HepG2 (cell line): Measurements from ENCODE around the gene SYN1. TPM values are rescaled to one million over a fixed set of nuclear protein-coding genes. Genes with fewer than 3 reads are reported as not detected.
A peak's percentile ranks its signal among the peaks of the same experiment; 100 is the strongest.

Experiments used
- BHLHE40 ChIP-seq: IDR thresholded peaks from 2 replicates; pipeline ENCODE4 v1.6.1; 2011; ENCODE audit warnings: low read length, improper control_type of control experiment
- CHD2 ChIP-seq: IDR thresholded peaks from 2 replicates; pipeline ENCODE4 v1.6.1; 2011; ENCODE audit warnings: low read depth, low read length, improper control_type of control experiment
- EHMT2 ChIP-seq: fragments of 200-600 bp; sonication (generic); IDR thresholded peaks from 2 replicates; pipeline ENCODE4 v1.7.0; 2017; ENCODE audit warnings: antibody characterized with exemption, low read depth, low read length, borderline replicate concordance
- FOXA1 ChIP-seq, 2 experiments: fragments of 450-650 bp in 1 of 2; sonication (generic) in 1 of 2; formaldehyde crosslinking in 1 of 2; IDR thresholded peaks; 2 replicates each; pipeline versions ENCODE4 v1.4.0 to v1.6.1; 2016 to 2020; ENCODE audit warnings: missing genetic modification reagents in 1 of 2
- IRX3 ChIP-seq: sonication (generic); formaldehyde crosslinking; IDR thresholded peaks from 2 replicates; pipeline ENCODE4 v1.8.1; 2023; ENCODE audit warnings: mild to moderate bottlenecking, low read depth, missing genetic modification reagents, borderline replicate concordance
- KLF12 ChIP-seq: sonication (generic); formaldehyde crosslinking; IDR thresholded peaks from 2 replicates; pipeline ENCODE4 v1.4.0; 2020; ENCODE audit warnings: missing genetic modification reagents, borderline replicate concordance
- KLF9 ChIP-seq: IDR thresholded peaks from 2 replicates; pipeline ENCODE4 v1.6.1; 2016; ENCODE audit warnings: low read depth
- MTF1 ChIP-seq: sonication (generic); formaldehyde crosslinking; IDR thresholded peaks from 2 replicates; pipeline ENCODE4 v1.5.0; 2020; ENCODE audit warnings: missing genetic modification reagents
- RBM39 ChIP-seq: fragments of 200-400 bp; formaldehyde crosslinking; IDR thresholded peaks from one replicate; pipeline ENCODE4 v1.6.1; 2018; ENCODE audit warnings: antibody characterized with exemption, mild to moderate bottlenecking, low read depth, low read length; ENCODE audit not compliant: poor library complexity, severe bottlenecking
- SMAD1 ChIP-seq: sonication (generic); formaldehyde crosslinking; IDR thresholded peaks from 2 replicates; pipeline ENCODE4 v1.4.0; 2020; ENCODE audit warnings: missing genetic modification reagents, low read depth, mild to moderate bottlenecking, borderline replicate concordance
- SNAI1 ChIP-seq: sonication (generic); formaldehyde crosslinking; IDR thresholded peaks from 2 replicates; pipeline ENCODE4 v1.5.0; 2020; ENCODE audit warnings: mild to moderate bottlenecking, missing genetic modification reagents, borderline replicate concordance
- YY1 ChIP-seq: IDR thresholded peaks from 2 replicates; pipeline ENCODE4 v1.6.1; 2011; ENCODE audit warnings: low read length, low read depth, moderate library complexity, mild to moderate bottlenecking; ENCODE audit not compliant: insufficient read depth, insufficient replicate concordance
- ZC3H4 ChIP-seq: sonication (generic); formaldehyde crosslinking; IDR thresholded peaks from 2 replicates; pipeline ENCODE4 v1.4.0; 2020; ENCODE audit warnings: missing genetic modification reagents, borderline replicate concordance
- ZNF160 ChIP-seq: sonication (generic); formaldehyde crosslinking; IDR thresholded peaks from 2 replicates; pipeline ENCODE4 v1.8.0; 2022; ENCODE audit warnings: mild to moderate bottlenecking, inconsistent platforms, missing genetic modification reagents
- ZNF282 ChIP-seq: fragments of 450-650 bp; IDR thresholded peaks from 2 replicates; pipeline ENCODE4 v1.6.1; 2018; ENCODE audit not compliant: partially characterized antibody
- ZNF333 ChIP-seq: sonication (generic); formaldehyde crosslinking; IDR thresholded peaks from 2 replicates; pipeline ENCODE4 v1.4.0; 2020; ENCODE audit warnings: mild to moderate bottlenecking, missing genetic modification reagents, borderline replicate concordance
- ZNF451 ChIP-seq: sonication (generic); formaldehyde crosslinking; IDR thresholded peaks from 2 replicates; pipeline ENCODE4 v1.5.0; 2020; ENCODE audit warnings: mild to moderate bottlenecking, missing genetic modification reagents
- ZNF577 ChIP-seq: sonication (generic); formaldehyde crosslinking; IDR thresholded peaks from 2 replicates; pipeline ENCODE4 v1.4.0; 2020; ENCODE audit warnings: mild to moderate bottlenecking, low read depth, missing genetic modification reagents, borderline replicate concordance
- ZNF850 ChIP-seq: sonication (generic); formaldehyde crosslinking; conservative IDR thresholded peaks from 2 replicates; pipeline ENCODE4 v1.9.0; 2021; ENCODE audit warnings: mild to moderate bottlenecking, missing genetic modification reagents
- polyA plus RNA-seq, 8 experiments: library from polyadenylated mRNA; depleted of rRNA in 3 of 8; stranded (reverse) in 7 of 8; unstranded in 1 of 8; fragments of >200 nt; fragmentation: Illumina TruSeq in 4 of 8; extraction: Trizol in 4 of 8; gene quantifications; 2 replicates each; pipeline versions ENCODE4 v1.2.1 to v1.2.3, GENCODE V29; 2011 to 2016; ENCODE audit warnings: low read depth in 4 of 8, missing spikeins in 1 of 8, mixed read lengths in 1 of 8; ENCODE audit not compliant: insufficient read depth in 1 of 8
- total RNA-seq, 5 experiments: library from RNA; depleted of rRNA; stranded (reverse); fragments of >200 nt; fragmentation: Illumina TruSeq; extraction: Trizol; gene quantifications; 2 replicates each; pipeline ENCODE4 v1.2.3, GENCODE V29; 2016; ENCODE audit warnings: low read depth in 1 of 5
- TF ChIP-seq, protein P1 (sequence below): fragments of 450-650 bp; IDR thresholded peaks from 2 replicates; pipeline ENCODE4 v1.6.1; 2017
- TF ChIP-seq, protein P2 (sequence below): sonication (generic); formaldehyde crosslinking; IDR thresholded peaks from 2 replicates; pipeline ENCODE4 v1.5.1; 2020; ENCODE audit warnings: mild to moderate bottlenecking, missing genetic modification reagents, moderate library complexity
- TF ChIP-seq, protein P3 (sequence below): sonication (generic); formaldehyde crosslinking; IDR thresholded peaks from 2 replicates; pipeline ENCODE4 v1.4.0; 2020; ENCODE audit warnings: missing genetic modification reagents
- TF ChIP-seq, protein P4 (sequence below): sonication (generic); formaldehyde crosslinking; IDR thresholded peaks from 2 replicates; pipeline ENCODE4 v1.9.0; 2021; ENCODE audit warnings: missing genetic modification reagents, borderline replicate concordance

SYN1 gene
- total and polyA plus RNA-seq, 2 of the 13 experiments (the other 11 are each of a cell fraction or from before 2014, with no cell fraction given) = not detected

DNA sequence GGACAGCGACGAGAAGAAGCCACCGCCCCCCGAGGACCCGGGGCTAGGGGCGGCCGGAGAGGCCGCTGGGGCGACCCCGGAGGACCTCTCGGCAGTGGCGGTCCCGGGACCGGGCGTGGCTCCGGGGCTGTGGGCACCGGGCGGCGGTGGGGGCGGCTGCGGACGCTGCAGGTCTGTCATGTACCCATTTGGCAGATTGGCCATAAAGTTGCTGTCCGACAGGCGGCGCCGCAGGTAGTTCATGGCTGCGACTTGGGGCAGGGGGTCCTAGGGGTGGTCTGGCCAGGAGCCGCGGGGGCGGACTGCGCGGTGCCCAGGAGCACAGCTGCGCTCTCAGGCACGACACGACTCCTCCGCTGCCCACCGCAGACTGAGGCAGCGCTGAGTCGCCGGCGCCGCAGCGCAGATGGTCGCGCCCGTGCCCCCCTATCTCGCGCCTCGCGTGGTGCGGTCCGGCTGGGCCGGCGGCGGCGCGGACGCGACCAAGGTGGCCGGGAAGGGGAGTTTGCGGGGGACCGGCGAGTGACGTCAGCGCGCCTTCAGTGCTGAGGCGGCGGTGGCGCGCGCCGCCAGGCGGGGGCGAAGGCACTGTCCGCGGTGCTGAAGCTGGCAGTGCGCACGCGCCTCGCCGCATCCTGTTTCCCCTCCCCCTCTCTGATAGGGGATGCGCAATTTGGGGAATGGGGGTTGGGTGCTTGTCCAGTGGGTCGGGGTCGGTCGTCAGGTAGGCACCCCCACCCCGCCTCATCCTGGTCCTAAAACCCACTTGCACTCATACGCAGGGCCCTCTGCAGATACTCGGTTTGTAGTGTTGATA lies at the start of gene SYN1 (continued):
- TF ChIP-seq ZNF850 (no peak), BHLHE40 (peak; percentile 89), SMAD1 (CRISPR knock-in tag) (no peak), ZNF577 (CRISPR knock-in tag) (no peak), RBM39 (no peak), SNAI1 (no peak), ZNF451 (CRISPR knock-in tag) (0 out of 2 replicates have a peak, but pooled peaks have one; percentile 33), KLF12 (CRISPR knock-in tag) (no peak), MTF1 (CRISPR knock-in tag) (no peak), CHD2 (no peak), IRX3 (CRISPR knock-in tag) (no peak), ZC3H4 (CRISPR knock-in tag) (no peak), ZNF333 (CRISPR knock-in tag) (0 out of 2 replicates have a peak, but pooled peaks have one; percentile 58), KLF9 (no peak), FOXA1 (IDR thresholded peaks at IDR 0.05) (no peak), FOXA1 (CRISPR knock-in tag; IDR thresholded peaks at IDR 0.05) (no peak), ZNF160 (CRISPR knock-in tag) (peak; percentile 27; the same call in 1 of the 2 replicates), ZNF282 (no peak), YY1 (no peak), EHMT2 (0 out of 2 replicates have a peak, but pooled peaks have one; percentile 71)
- TF ChIP-seq, protein P1, sequence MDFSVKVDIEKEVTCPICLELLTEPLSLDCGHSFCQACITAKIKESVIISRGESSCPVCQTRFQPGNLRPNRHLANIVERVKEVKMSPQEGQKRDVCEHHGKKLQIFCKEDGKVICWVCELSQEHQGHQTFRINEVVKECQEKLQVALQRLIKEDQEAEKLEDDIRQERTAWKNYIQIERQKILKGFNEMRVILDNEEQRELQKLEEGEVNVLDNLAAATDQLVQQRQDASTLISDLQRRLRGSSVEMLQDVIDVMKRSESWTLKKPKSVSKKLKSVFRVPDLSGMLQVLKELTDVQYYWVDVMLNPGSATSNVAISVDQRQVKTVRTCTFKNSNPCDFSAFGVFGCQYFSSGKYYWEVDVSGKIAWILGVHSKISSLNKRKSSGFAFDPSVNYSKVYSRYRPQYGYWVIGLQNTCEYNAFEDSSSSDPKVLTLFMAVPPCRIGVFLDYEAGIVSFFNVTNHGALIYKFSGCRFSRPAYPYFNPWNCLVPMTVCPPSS = no peak
- TF ChIP-seq, protein P2, sequence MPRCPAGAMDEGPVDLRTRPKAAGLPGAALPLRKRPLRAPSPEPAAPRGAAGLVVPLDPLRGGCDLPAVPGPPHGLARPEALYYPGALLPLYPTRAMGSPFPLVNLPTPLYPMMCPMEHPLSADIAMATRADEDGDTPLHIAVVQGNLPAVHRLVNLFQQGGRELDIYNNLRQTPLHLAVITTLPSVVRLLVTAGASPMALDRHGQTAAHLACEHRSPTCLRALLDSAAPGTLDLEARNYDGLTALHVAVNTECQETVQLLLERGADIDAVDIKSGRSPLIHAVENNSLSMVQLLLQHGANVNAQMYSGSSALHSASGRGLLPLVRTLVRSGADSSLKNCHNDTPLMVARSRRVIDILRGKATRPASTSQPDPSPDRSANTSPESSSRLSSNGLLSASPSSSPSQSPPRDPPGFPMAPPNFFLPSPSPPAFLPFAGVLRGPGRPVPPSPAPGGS = peak; percentile 73; the same call in 1 of the 2 replicates
- TF ChIP-seq, protein P3, sequence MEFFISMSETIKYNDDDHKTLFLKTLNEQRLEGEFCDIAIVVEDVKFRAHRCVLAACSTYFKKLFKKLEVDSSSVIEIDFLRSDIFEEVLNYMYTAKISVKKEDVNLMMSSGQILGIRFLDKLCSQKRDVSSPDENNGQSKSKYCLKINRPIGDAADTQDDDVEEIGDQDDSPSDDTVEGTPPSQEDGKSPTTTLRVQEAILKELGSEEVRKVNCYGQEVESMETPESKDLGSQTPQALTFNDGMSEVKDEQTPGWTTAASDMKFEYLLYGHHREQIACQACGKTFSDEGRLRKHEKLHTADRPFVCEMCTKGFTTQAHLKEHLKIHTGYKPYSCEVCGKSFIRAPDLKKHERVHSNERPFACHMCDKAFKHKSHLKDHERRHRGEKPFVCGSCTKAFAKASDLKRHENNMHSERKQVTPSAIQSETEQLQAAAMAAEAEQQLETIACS (CRISPR knock-in tag) = peak; percentile 86
- TF ChIP-seq, protein P4, sequence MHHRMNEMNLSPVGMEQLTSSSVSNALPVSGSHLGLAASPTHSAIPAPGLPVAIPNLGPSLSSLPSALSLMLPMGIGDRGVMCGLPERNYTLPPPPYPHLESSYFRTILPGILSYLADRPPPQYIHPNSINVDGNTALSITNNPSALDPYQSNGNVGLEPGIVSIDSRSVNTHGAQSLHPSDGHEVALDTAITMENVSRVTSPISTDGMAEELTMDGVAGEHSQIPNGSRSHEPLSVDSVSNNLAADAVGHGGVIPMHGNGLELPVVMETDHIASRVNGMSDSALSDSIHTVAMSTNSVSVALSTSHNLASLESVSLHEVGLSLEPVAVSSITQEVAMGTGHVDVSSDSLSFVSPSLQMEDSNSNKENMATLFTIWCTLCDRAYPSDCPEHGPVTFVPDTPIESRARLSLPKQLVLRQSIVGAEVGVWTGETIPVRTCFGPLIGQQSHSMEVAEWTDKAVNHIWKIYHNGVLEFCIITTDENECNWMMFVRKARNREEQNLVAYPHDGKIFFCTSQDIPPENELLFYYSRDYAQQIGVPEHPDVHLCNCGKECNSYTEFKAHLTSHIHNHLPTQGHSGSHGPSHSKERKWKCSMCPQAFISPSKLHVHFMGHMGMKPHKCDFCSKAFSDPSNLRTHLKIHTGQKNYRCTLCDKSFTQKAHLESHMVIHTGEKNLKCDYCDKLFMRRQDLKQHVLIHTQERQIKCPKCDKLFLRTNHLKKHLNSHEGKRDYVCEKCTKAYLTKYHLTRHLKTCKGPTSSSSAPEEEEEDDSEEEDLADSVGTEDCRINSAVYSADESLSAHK (CRISPR knock-in tag) = no peak
